Stimulated activated naive CD8-positive, alpha-beta T cell treated with anti-CD3 and anti-CD28 coated beads, Interleukin-15, Interleukin-2, amounts not matched to agents 100 ng/mL and 50 ng/mL, for 24 hours (primary cell): ENCODE data around the gene GPR135.
"Not testable (repeated sequence)": the region's sequence is repeated elsewhere in the genome, so short reads cannot be mapped to it uniquely, and the experiment has no call there.

Experiments used
- H3K27ac Mint-ChIP-seq: one replicate; pipeline ENCODE4 v1.8.0; 2021; ENCODE audit warnings: mild to moderate bottlenecking, mixed read lengths
- H3K27me3 Mint-ChIP-seq: one replicate; pipeline ENCODE4 v1.8.0; 2021; ENCODE audit warnings: mixed read lengths
- H3K36me3 Mint-ChIP-seq: one replicate; pipeline ENCODE4 v1.8.0; 2021; ENCODE audit warnings: low read depth, mixed read lengths
- H3K4me1 Mint-ChIP-seq: one replicate; pipeline ENCODE4 v1.8.0; 2021; ENCODE audit warnings: low read depth, mixed read lengths
- H3K4me3 Mint-ChIP-seq: one replicate; pipeline ENCODE4 v1.8.0; 2021; ENCODE audit warnings: mild to moderate bottlenecking, mixed read lengths
- H3K9me3 Mint-ChIP-seq: one replicate; pipeline ENCODE4 v1.8.0; 2021; ENCODE audit warnings: mixed read lengths

GPR135 gene

GRCh38 chr14:59451849-59452248, 13.3 kb downstream of the GPR135 start:
- Mint-ChIP-seq H3K4me1 (no peaks in the 10 kb centered on the region), H3K4me3 (no peak overlapping the region), H3K9me3 (no peaks in the 10 kb centered on the region), H3K36me3 (peaks cover 26% of the 10 kb centered on the region), H3K27ac (no peak overlapping the region), H3K27me3 (no peaks in the 10 kb centered on the region)

GRCh38 chr14:59450716-59451115, 14.5 kb downstream of the GPR135 start:
- Mint-ChIP-seq H3K36me3 (peaks cover 16% of the 10 kb centered on the region), H3K9me3 (no peaks in the 10 kb centered on the region)

DNA sequence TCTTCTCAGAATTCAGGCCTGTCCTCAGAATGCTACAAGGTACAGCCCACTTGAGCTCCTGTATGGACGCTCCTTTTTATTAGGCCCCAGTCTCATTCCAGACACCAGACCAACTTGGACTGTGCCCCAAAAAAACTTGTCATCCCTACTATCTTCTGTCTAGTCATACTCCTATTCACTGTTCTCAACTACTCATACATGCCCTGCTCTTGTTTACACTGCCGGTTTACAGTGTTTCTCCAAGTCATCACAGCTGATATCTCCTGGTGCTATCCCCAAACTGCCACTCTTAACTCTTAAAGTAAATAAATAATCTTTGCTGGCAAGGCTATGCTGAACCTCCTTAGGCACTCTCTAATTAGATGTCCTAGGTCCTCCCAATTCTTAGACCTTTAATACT, 16.5 kb downstream of the GPR135 start:
- H3K36me3 Mint-ChIP-seq, H3K27me3 Mint-ChIP-seq, H3K27ac Mint-ChIP-seq, H3K9me3 Mint-ChIP-seq, H3K4me1 Mint-ChIP-seq, H3K4me3 Mint-ChIP-seq: not testable (repeated sequence)

More at GRCh38 chr14:59450716-59451115, 14.5 kb downstream of the GPR135 start:
- Mint-ChIP-seq H3K27ac (no peak overlapping the region), H3K4me1 (no peaks in the 10 kb centered on the region), H3K4me3 (no peak overlapping the region), H3K27me3 (no peaks in the 10 kb centered on the region)

DNA sequence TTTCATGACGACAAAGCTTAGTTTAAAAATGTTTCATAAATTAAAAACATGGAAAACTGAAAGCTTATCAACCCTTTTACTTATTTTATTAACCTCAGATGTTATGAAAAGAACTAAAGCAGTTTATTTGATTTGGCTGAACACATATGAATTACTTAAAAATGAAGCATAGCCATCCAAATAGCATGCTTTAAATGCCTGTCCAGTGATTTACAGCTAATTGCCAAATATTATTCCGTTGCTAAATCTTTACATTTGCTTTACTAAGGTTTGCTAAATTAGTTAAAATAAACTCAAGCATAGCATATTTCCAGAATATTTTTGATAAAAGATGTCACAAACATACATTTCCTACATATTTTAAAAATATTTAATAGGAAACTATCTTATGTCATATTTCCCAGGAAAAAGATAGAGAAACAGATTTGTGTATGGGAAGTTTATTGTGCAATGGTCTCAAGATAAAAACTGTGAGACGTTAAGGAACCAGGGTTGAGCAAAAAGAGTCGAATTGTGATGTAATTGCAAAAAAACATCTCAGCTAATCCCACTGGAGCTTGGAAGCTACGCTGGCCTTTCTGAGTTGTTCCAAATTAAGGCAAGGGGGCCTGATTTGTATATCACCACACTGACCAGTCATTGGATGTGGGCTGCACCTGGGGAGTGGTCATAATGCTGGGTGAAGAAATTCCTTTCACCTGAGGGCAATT, 25.8 kb downstream of the GPR135 start:
- no peak overlapping the region for H3K27ac Mint-ChIP-seq
- H3K36me3 Mint-ChIP-seq: no peaks in the 10 kb centered on the region
- no peaks in the 10 kb centered on the region for H3K27me3 Mint-ChIP-seq
- no peak overlapping the region for H3K4me3 Mint-ChIP-seq
- H3K9me3 Mint-ChIP-seq: no peaks in the 10 kb centered on the region
- no peaks in the 10 kb centered on the region for H3K4me1 Mint-ChIP-seq

DNA sequence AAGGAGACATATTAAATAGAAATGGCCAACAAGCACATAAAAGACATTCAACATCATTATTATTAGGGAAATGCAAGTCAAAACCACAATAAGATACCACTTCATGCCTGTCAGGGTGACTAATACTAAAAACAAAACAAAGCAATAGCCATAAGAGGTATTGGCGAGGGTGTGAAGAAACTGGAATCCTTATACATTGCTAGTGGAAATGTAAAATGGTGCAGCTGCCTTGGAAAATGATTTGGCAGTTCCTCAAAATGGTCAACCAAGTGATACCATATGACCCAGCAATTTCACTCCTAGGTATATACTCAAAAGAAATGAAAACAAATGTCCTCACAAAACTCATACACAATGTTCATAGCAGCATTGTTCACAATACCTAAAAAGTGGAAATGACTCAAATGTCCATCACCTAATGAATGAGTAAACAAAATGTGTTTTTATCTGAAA, 27.0 kb downstream of the GPR135 start:
- Mint-ChIP-seq H3K36me3 (no peaks in the 10 kb centered on the region), H3K9me3 (no peaks in the 10 kb centered on the region), H3K4me3 (no peak overlapping the region), H3K4me1 (no peaks in the 10 kb centered on the region), H3K27ac (no peak overlapping the region), H3K27me3 (no peaks in the 10 kb centered on the region)

- H3K4me1 Mint-ChIP-seq: no peaks in the 10 kb centered on the region
These were observed 29.2 kb downstream of the GPR135 start for GRCh38 chr14:59435987-59436386.

DNA sequence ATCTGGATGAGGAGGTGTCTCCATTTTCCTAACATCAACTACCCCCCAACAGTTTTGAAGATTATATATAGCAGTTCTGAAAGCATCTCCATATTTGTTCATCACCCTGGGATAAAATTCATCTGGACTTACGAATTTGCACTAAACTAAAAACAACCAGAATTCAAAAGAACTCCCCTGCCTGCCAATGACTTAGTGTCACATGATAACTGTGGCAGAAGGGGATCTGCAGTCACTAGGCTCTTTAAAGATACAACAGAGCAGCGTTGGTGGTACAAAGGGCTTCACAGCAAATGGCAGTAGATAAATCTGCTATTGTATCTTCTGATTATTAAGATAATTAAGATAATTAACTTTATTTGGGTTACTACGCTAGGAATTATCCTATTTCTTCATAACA, 30.1 kb downstream of the GPR135 start:
- no peaks in the 10 kb centered on the region for H3K9me3 Mint-ChIP-seq
- no peaks in the 10 kb centered on the region for H3K27me3 Mint-ChIP-seq
- H3K4me1 Mint-ChIP-seq: no peaks in the 10 kb centered on the region
- no peak overlapping the region for H3K27ac Mint-ChIP-seq
- no peak overlapping the region for H3K4me3 Mint-ChIP-seq
- no peaks in the 10 kb centered on the region for H3K36me3 Mint-ChIP-seq

More at GRCh38 chr14:59435987-59436386, 29.2 kb downstream of the GPR135 start:
- H3K36me3 Mint-ChIP-seq: no peaks in the 10 kb centered on the region
- H3K9me3 Mint-ChIP-seq: no peaks in the 10 kb centered on the region
- H3K27ac Mint-ChIP-seq: no peak overlapping the region
- H3K27me3 Mint-ChIP-seq: no peaks in the 10 kb centered on the region
- H3K4me3 Mint-ChIP-seq: no peak overlapping the region

- Mint-ChIP-seq H3K9me3 (no peaks in the 10 kb centered on the region), H3K4me3 (no peak overlapping the region), H3K36me3 (no peaks in the 10 kb centered on the region), H3K27ac (no peak overlapping the region), H3K4me1 (no peaks in the 10 kb centered on the region), H3K27me3 (no peaks in the 10 kb centered on the region)
These were observed 35.4 kb downstream of the GPR135 start for GRCh38 chr14:59429790-59430189.

DNA sequence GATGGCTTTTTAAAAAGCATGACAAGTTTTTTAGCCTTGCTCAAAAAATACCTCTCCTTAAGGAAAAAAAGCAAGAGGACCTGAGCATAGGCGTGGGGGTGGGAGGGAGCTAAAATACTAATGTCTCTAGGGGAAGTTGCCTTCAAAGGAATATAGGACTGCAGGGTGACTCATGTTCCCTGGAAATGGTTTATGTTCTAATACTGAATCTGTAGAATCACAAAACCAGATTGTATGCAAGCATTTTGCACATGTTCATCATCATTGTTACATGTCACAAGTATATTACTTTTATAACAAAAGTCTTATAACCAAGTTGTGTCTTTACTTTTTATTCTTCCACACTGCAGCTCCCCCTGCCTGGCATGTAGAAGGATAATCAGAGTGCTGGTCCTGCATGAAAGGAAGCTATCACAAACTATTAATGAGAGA, 36.6 kb downstream of the GPR135 start:
- H3K4me3 Mint-ChIP-seq: no peak overlapping the region
- no peaks in the 10 kb centered on the region for H3K9me3 Mint-ChIP-seq
- no peaks in the 10 kb centered on the region for H3K4me1 Mint-ChIP-seq

GRCh38 chr14:59427653-59428580, 37.3 kb downstream of the GPR135 start:
- Mint-ChIP-seq H3K27me3 (no peaks in the 10 kb centered on the region), H3K27ac (no peak overlapping the region), H3K9me3 (no peaks in the 10 kb centered on the region), H3K4me3 (no peak overlapping the region), H3K4me1 (no peaks in the 10 kb centered on the region), H3K36me3 (no peaks in the 10 kb centered on the region)

More for the DNA sequence above, 36.6 kb downstream of the GPR135 start:
- no peak overlapping the region for H3K27ac Mint-ChIP-seq
- no peaks in the 10 kb centered on the region for H3K36me3 Mint-ChIP-seq
- H3K27me3 Mint-ChIP-seq: no peaks in the 10 kb centered on the region

DNA sequence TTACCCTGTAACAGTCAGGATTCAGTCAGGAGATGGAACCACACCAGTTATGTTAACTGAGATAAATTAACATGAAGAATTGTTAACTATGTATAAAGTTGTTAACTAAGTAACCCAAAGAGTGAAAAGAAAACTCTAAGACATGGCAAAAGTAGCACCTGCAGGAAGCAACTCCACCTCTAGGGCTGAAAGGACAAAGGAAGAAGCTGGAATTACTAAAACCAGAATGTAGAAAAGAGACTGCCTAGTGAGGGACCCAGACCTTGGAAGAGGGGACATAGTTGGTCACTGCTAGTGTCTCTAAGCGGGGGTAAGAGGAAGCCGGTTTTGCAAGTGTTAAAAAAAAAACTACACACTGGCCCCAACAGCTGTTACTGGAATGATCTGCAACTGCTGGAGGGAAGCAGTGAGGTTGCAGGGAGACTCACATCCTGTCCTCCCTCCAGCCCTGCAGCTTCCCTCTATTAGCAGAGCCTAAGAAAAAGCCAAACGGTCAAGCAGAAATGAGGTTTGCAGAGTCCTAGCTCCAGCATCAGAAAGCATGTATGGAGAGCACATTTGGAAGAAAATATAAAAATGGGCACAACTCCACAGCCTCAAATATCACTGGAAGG, 39.8 kb downstream of the GPR135 start:
- Mint-ChIP-seq H3K4me1 (no peaks in the 10 kb centered on the region), H3K36me3 (no peaks in the 10 kb centered on the region), H3K4me3 (no peak overlapping the region), H3K27me3 (no peaks in the 10 kb centered on the region), H3K9me3 (no peaks in the 10 kb centered on the region), H3K27ac (no peak overlapping the region)

GRCh38 chr14:59424341-59425071, 40.7 kb downstream of the GPR135 start:
- H3K4me1 Mint-ChIP-seq: no peaks in the 10 kb centered on the region
- H3K4me3 Mint-ChIP-seq: no peak overlapping the region
- no peaks in the 10 kb centered on the region for H3K27me3 Mint-ChIP-seq
- no peaks in the 10 kb centered on the region for H3K36me3 Mint-ChIP-seq
- H3K9me3 Mint-ChIP-seq: no peaks in the 10 kb centered on the region
- H3K27ac Mint-ChIP-seq: no peak overlapping the region

DNA sequence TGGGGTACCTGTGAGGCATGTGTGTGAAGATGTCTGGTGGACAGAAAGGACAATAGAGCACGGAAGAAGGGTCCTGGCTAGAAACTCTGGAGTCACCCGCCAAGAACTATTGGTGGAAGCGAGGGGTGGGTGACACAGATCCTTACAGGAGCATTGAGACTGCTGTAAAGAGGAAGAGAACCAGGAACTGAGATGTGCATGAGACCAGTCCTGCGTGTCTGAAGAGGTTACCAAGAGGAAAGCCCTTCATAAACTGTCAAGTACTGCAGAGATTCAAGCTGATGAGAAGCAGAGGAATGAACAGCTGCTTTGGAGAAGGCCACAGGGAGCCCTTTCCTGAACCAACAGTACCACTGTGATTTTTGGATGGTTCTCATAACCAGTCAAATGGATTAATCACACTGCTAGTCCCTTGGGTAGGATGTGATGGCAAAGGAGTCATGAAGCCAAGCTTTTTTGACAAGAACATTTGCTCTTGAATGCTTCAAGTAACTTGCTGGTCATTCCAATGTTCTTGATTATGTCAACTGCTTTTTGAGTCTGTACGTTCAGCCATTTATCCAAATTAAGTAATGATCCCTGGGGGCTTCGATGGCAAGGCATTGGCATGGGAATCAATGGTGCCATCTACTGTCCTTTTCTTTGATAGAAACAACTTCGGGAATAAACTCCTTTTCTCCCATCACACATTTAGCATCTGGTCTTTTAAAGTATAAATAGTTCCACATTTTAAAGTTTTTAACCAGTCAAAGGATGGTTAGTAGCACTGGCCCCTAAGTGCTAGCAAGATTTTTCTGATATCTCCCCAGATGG, 42.9 kb downstream of the GPR135 start:
- Mint-ChIP-seq H3K4me3 (no peak overlapping the region), H3K27ac (no peak overlapping the region), H3K9me3 (no peaks in the 10 kb centered on the region), H3K4me1 (no peaks in the 10 kb centered on the region), H3K27me3 (no peaks in the 10 kb centered on the region), H3K36me3 (no peaks in the 10 kb centered on the region)

DNA sequence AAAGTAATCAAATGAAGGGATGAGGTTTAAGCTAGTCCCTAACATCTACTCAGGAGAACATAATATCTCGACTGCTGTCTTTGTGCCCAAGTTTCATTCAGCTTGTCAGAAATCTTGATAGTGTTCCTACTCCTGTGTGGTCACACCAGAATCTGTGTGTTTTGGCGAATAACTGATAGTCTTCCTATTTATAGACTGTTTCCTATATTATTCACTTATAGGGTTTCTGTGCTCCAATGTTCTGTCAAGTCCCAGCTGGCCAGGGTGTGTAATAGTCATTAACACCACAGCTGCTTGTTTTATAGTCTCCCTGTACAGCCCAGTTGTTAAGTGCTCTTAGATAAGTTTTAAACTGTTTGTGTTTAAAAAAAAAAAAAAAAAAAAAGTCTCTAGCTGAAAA, 45.9 kb downstream of the GPR135 start:
- Mint-ChIP-seq H3K27me3 (no peaks in the 10 kb centered on the region), H3K4me1 (no peaks in the 10 kb centered on the region), H3K9me3 (no peaks in the 10 kb centered on the region), H3K4me3 (no peak overlapping the region), H3K27ac (no peak overlapping the region), H3K36me3 (no peaks in the 10 kb centered on the region)
